Epithelial cell of esophagus (primary cell): Measurements from ENCODE around the gene ESYT1.

Experiments used
- DNase-seq: peaks from one replicate; pipeline ENCODE4 v3.0.0; 2010; ENCODE audit warnings: low read depth
- H3K4me3 ChIP-seq: 2 replicates; pipeline ENCODE4 v1.5.1; 2011; ENCODE audit warnings: mild to moderate bottlenecking, low read length, control low read depth
- TF ChIP-seq, protein P1 (sequence below): IDR thresholded peaks from 2 replicates; pipeline ENCODE4 v1.5.1; 2011; ENCODE audit warnings: low read depth, mild to moderate bottlenecking, low read length, control low read depth, inconsistent platforms; ENCODE audit not compliant: insufficient read depth; ENCODE audit errors: missing control alignments

Gene ESYT1

GRCh38 chr12:56127888-56128669 lies at the start of gene ESYT1:
Gene ESYT1, plus strand, starts transcription at chr12:56128267. Its CDS starts 53 bp downstream, at chr12:56128320.
- TF ChIP-seq, protein P1, sequence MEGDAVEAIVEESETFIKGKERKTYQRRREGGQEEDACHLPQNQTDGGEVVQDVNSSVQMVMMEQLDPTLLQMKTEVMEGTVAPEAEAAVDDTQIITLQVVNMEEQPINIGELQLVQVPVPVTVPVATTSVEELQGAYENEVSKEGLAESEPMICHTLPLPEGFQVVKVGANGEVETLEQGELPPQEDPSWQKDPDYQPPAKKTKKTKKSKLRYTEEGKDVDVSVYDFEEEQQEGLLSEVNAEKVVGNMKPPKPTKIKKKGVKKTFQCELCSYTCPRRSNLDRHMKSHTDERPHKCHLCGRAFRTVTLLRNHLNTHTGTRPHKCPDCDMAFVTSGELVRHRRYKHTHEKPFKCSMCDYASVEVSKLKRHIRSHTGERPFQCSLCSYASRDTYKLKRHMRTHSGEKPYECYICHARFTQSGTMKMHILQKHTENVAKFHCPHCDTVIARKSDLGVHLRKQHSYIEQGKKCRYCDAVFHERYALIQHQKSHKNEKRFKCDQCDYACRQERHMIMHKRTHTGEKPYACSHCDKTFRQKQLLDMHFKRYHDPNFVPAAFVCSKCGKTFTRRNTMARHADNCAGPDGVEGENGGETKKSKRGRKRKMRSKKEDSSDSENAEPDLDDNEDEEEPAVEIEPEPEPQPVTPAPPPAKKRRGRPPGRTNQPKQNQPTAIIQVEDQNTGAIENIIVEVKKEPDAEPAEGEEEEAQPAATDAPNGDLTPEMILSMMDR: no peak
- DNase-seq: peak; percentile 100
- peak within 1 kb of the TSS; percentile 93 for H3K4me3 ChIP-seq

DNA sequence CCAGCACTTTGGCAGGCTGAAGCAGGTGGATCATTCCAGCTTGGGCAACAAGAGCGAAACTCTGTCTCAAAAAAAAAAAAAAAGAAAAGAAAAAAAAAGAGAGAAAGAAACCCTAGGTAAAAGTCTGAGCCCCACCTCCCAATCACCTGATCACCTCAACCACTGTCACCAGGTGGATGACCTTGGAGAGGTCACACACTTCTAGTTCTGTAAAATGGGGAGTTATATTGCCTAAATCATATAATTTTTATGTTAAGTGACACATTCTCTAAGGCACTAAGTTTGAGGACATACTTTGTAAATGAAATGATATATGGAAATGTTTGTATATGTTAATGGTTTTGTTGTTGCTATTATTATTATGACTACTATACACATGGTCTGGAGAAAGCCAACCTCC lies 49.6 kb upstream of the ESYT1 start:
- no peak for DNase-seq
- no peak overlapping the region for H3K4me3 ChIP-seq
- TF ChIP-seq, protein P1: no peak

DNA sequence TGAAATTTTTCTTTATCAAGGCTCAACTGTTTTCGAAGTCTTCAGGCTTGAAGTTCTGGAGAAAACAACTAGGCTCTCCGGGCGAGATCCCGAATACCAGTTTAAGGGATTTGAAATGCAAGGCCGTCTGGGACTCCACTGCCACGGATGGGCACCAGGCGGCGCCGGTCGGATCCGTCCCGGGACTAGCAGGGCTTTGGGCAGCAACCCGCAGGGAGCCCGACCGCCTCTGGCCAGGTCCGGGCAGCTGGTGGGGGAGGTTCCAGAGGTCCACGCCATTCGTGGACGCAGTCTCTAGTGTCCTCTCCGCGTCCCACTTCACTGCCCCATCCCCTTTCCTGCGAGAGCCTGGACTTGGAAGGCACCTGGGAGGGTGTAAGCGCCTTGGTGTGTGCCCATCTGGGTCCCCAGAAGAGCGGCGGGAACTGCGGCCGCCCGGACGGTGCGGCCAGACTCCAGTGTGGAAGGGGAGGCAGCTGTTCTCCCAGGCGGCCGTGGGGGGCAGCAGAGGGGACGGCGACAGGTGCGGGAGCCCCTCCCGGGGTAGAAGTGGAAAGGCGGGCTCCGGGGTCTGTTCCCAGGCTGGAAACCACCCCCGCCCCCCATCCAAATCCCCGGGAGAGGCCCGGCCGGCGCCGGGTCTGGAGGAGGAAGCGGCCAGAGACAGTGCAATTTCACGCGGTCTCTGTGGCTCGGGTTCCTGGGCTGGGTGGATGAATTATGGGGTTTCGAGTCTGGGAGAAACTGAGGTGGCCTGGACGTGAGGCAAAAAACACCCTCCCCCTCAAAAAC lies 48.9 kb upstream of the ESYT1 start:
- TF ChIP-seq, protein P1: peak; percentile 86
- H3K4me3 ChIP-seq: peak overlapping the region; percentile 90
- DNase-seq: peak; percentile 90

GRCh38 chr12:56079723-56080555 lies 48.1 kb upstream of the ESYT1 start, which contains the start of gene ERBB3:
Gene ERBB3, plus strand, starts transcription at chr12:56080165. Its CDS starts 136 bp downstream, at chr12:56080301.
- peak within 1 kb of the TSS; percentile 90 for H3K4me3 ChIP-seq
- TF ChIP-seq, protein P1: peak; percentile 27
- peak; percentile 95 for DNase-seq

- peak; percentile 72 for DNase-seq
- H3K4me3 ChIP-seq: peak overlapping the region; percentile 90
- TF ChIP-seq, protein P1: no peak
Observed at GRCh38 chr12:56080556-56081138, 47.4 kb upstream of the ESYT1 start.
